Right ventricle myocardium inferior (tissue), 1 donor: Measurements from ENCODE around the gene EEA1. TPM values are rescaled to one million over a fixed set of nuclear protein-coding genes. Genes with fewer than 3 reads are reported as not detected.
"Not testable (repeated sequence)": the region's sequence is repeated elsewhere in the genome, so short reads cannot be mapped to it uniquely, and the experiment has no call there.

Source experiments
- ATAC-seq: fragments of 200-7000 bp; cut with Tn5 transposase; one replicate; pipeline ENCODE4 v1.9.1; 2020; ENCODE audit warnings: mild to moderate bottlenecking, moderate library complexity
- DNase-seq: peaks from one replicate; pipeline ENCODE4 v3.0.0; 2021; ENCODE audit errors: missing footprints
- intact Hi-C: fragments of 100-400 bp; cut with DNase I; formaldehyde crosslinking; loops from one replicate; pipeline ENCODE4 v1.11.0; 2022
- total RNA-seq: library from RNA; stranded (reverse); fragmentation: NEBNext Ultra II Directional; extraction: Animal tissue kit (Norgen Biotek cat#: 25700); gene quantifications from one replicate; pipeline ENCODE4 v1.2.1, GENCODE V29; 2021
- donor health status: DM: no; HTN: yes; CAD: no; lungs with severe emphysema.

The EEA1 gene
- total RNA-seq, 1 donor from 2014 or later = 25.8 TPM

GRCh38 chr12:92848740-92849139, 80.4 kb downstream of the EEA1 start:
- intact Hi-C loops = no loop called here
- no peak for DNase-seq
- ATAC-seq = no peak

GRCh38 chr12:92847368-92847767, 81.7 kb downstream of the EEA1 start:
- DNase-seq = no peak
- ATAC-seq = no peak
- intact Hi-C loops = no loop called here

- intact Hi-C loops = no loop called here
- ATAC-seq (no peak), DNase-seq (no peak)
Observed at GRCh38 chr12:92845329-92845728, 83.8 kb downstream of the EEA1 start.

- intact Hi-C loops = no loop called here
- DNase-seq (no peak), ATAC-seq (no peak)
Observed at GRCh38 chr12:92844151-92844763, 84.8 kb downstream of the EEA1 start.

- DNase-seq = no peak
- intact Hi-C loops = no loop called here
- ATAC-seq = no peak
Observed at GRCh38 chr12:92829686-92830282, 99.3 kb downstream of the EEA1 start.

- intact Hi-C loops = no loop called here
- ATAC-seq = no peak
- no peak for DNase-seq
Observed at GRCh38 chr12:92828565-92828964, 100.5 kb downstream of the EEA1 start.

- DNase-seq (no peak), ATAC-seq (no peak)
- intact Hi-C loops = no loop called here
Observed at GRCh38 chr12:92827836-92828431, 101.2 kb downstream of the EEA1 start.

GRCh38 chr12:92821142-92821541, 108.0 kb downstream of the EEA1 start:
- intact Hi-C loops = no loop called here
- no peak for ATAC-seq

GRCh38 chr12:92814584-92814983, 114.5 kb downstream of the EEA1 start:
- ATAC-seq = no peak
- no peak for DNase-seq
- intact Hi-C loops = no loop called here

More at GRCh38 chr12:92821142-92821541, 108.0 kb downstream of the EEA1 start:
- no peak for DNase-seq

GRCh38 chr12:92810370-92810769, 118.7 kb downstream of the EEA1 start:
- ATAC-seq (no peak), DNase-seq (no peak)
- intact Hi-C loops = no loop called here

- ATAC-seq (no peak), DNase-seq (no peak)
- intact Hi-C loops = no loop called here
Observed at GRCh38 chr12:92803903-92804302, 125.2 kb downstream of the EEA1 start.

GRCh38 chr12:92802906-92803305, 126.2 kb downstream of the EEA1 start:
- no peak for ATAC-seq
- DNase-seq = no peak
- intact Hi-C loops = no loop called here

GRCh38 chr12:92796650-92797049, 132.4 kb downstream of the EEA1 start:
- intact Hi-C loops = no loop called here
- no peak for DNase-seq
- no peak for ATAC-seq

- DNase-seq (no peak), ATAC-seq (no peak)
- intact Hi-C loops = no loop called here
Observed at GRCh38 chr12:92794814-92795213, 134.3 kb downstream of the EEA1 start.

- intact Hi-C loops, DNase-seq: not testable (repeated sequence)
Observed at GRCh38 chr12:92794356-92794755, 134.7 kb downstream of the EEA1 start.

GRCh38 chr12:92786045-92786444, 143.1 kb downstream of the EEA1 start:
- no peak for DNase-seq
- intact Hi-C loops = loop anchor here (5.0 kb wide), 1 partner anchor 141 kb away; the partner anchor contains the start of gene EEA1
- ATAC-seq = peak; percentile 43

More at GRCh38 chr12:92794356-92794755, 134.7 kb downstream of the EEA1 start:
- ATAC-seq = not testable (repeated sequence)

- DNase-seq = no peak
- intact Hi-C loops = loop anchor here (2.0 to 5.0 kb wide), 2 partner anchors 142 to 635 kb away; partner anchors contain the start of gene EEA1
- no peak for ATAC-seq
Observed at GRCh38 chr12:92785563-92785950, 143.5 kb downstream of the EEA1 start.

- intact Hi-C loops = loop anchor here (2.0 to 5.0 kb wide), 2 partner anchors 142 to 636 kb away; partner anchors contain the start of gene EEA1
- no peak for DNase-seq
- peak; percentile 91 for ATAC-seq
Observed at GRCh38 chr12:92784797-92785562, 144.1 kb downstream of the EEA1 start.

- intact Hi-C loops = loop anchor here (2.0 kb wide), 1 partner anchor 636 kb away; no protein-coding TSS in a partner anchor
- DNase-seq (no peak), ATAC-seq (no peak)
Observed at GRCh38 chr12:92784356-92784755, 144.7 kb downstream of the EEA1 start.
